Measurements from ENCODE around the gene MTA1. TPM values are rescaled to one million over a fixed set of nuclear protein-coding genes. Genes with fewer than 3 reads are reported as not detected.

MTA1 gene
- total and polyA plus RNA-seq, 10 of the 15 experiments (the other 5 are each of a cell fraction or from before 2014, with no cell fraction given), result 0.14 to 162 (median 30.6) TPM

- TF ChIP-seq PRDM15 (CRISPR knock-in tag; IDR thresholded peaks at IDR 0.05) (no peak), NFIC (IDR thresholded peaks at IDR 0.05; ENCODE audit: low read depth, low read length) (no peak), ZNF384 (IDR thresholded peaks at IDR 0.05; ENCODE audit: borderline replicate concordance, low read depth, low read length) (no peak), DPF2 (IDR thresholded peaks at IDR 0.05) (peak; percentile 80), NR2F1 (conservative IDR thresholded peaks at IDR 0.05) (peak; percentile 44), MEF2A (IDR thresholded peaks at IDR 0.05; ENCODE audit: insufficient read depth, low read depth, low read length) (no peak), NFXL1 (IDR thresholded peaks at IDR 0.05; ENCODE audit: borderline replicate concordance) (no peak), POLR2A (IDR thresholded peaks at IDR 0.05; ENCODE audit: low read depth, low read length) (no peak), ESRRA (IDR thresholded peaks at IDR 0.05; ENCODE audit: low read length) (no peak), PAX8 (IDR thresholded peaks at IDR 0.05) (no peak), TBL1XR1 (IDR thresholded peaks at IDR 0.05; ENCODE audit: low read depth, low read length) (no peak), CHD2 (IDR thresholded peaks at IDR 0.05; ENCODE audit: borderline replicate concordance, low read depth, low read length) (peak; percentile 90), GABPA (IDR thresholded peaks at IDR 0.05; ENCODE audit: low read depth) (no peak), ATF2 (IDR thresholded peaks at IDR 0.05; ENCODE audit: low read length) (no peak), EP300 (IDR thresholded peaks at IDR 0.05; ENCODE audit: borderline replicate concordance in 1 of 2, control insufficient read depth in 1 of 2, low read depth in 2 of 2, low read length in 2 of 2) (no peak), JUNB (IDR thresholded peaks at IDR 0.05) (no peak), SMAD1 (IDR thresholded peaks at IDR 0.05; ENCODE audit: low read depth, partially characterized antibody) (peak; percentile 59), SMARCA5 (IDR thresholded peaks at IDR 0.05) (peak; percentile 94; the same call in 1 of the 2 replicates), GATAD2B (conservative IDR thresholded peaks at IDR 0.05; ENCODE audit: low read depth) (peak; percentile 79), EGR1 (IDR thresholded peaks at IDR 0.05; ENCODE audit: borderline replicate concordance in 1 of 2, low read depth in 2 of 2, low read length in 2 of 2) (peak in 1 of 2 experiments; percentile 48; a peak in 1 of 3 replicates)
- TF ChIP-seq, protein P1, sequence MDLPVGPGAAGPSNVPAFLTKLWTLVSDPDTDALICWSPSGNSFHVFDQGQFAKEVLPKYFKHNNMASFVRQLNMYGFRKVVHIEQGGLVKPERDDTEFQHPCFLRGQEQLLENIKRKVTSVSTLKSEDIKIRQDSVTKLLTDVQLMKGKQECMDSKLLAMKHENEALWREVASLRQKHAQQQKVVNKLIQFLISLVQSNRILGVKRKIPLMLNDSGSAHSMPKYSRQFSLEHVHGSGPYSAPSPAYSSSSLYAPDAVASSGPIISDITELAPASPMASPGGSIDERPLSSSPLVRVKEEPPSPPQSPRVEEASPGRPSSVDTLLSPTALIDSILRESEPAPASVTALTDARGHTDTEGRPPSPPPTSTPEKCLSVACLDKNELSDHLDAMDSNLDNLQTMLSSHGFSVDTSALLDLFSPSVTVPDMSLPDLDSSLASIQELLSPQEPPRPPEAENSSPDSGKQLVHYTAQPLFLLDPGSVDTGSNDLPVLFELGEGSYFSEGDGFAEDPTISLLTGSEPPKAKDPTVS (IDR thresholded peaks at IDR 0.05; ENCODE audit: low read depth, low read length), result peak; percentile 58; the same call in 1 of the 2 replicates
Observed at GRCh38 chr14:105480807-105481801, 61.5 kb downstream of the MTA1 start (continued).
